NCI-H226 (cell line): ENCODE measurements around the gene LRP10.
"Not testable (repeated sequence)": the region's sequence is repeated elsewhere in the genome, so short reads cannot be mapped to it uniquely, and the experiment has no call there.

Experiments
- DNase-seq: peaks from one replicate; pipeline ENCODE4 v3.0.0-alpha.2; 2015

Gene LRP10, protein sequence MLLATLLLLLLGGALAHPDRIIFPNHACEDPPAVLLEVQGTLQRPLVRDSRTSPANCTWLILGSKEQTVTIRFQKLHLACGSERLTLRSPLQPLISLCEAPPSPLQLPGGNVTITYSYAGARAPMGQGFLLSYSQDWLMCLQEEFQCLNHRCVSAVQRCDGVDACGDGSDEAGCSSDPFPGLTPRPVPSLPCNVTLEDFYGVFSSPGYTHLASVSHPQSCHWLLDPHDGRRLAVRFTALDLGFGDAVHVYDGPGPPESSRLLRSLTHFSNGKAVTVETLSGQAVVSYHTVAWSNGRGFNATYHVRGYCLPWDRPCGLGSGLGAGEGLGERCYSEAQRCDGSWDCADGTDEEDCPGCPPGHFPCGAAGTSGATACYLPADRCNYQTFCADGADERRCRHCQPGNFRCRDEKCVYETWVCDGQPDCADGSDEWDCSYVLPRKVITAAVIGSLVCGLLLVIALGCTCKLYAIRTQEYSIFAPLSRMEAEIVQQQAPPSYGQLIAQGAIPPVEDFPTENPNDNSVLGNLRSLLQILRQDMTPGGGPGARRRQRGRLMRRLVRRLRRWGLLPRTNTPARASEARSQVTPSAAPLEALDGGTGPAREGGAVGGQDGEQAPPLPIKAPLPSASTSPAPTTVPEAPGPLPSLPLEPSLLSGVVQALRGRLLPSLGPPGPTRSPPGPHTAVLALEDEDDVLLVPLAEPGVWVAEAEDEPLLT

DNA sequence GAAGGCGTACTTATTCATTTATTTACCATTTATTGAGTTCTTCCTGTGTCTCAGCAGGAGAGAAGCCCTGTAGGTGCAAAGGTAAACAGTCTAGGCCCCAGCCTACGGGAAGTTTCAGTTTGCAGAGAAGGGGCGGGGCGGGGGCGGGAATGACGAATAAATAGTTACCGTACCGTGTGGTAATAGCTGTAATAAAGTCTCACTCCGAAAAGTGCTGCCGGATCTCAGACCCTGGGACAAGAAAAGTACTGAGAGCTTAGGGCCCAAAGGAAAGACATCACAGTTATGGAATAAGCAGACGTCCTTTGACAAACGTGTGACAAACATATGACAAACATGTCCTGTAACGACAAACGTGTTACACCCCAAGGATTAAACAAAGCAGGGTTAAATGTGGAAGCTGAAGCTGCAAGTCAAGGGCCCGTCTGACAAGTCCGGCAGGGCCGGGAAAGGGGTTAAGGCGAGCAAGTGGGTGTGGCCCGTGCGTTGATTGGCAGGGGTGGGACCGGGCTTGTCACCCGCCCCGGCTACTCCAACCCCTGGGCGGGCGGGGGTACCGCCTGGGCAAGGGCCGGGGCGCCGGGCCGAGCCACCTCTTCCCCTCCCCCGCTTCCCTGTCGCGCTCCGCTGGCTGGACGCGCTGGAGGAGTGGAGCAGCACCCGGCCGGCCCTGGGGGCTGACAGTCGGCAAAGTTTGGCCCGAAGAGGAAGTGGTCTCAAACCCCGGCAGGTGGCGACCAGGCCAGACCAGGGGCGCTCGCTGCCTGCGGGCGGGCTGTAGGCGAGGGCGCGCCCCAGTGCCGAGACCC lies at the start of gene LRP10:
Gene LRP10 (plus strand): TSS at position 517 of the 809 bp plus-strand sequence. CDS start 564 bp downstream, outside the sequence.
- DNase-seq: peak; percentile 85

DNA sequence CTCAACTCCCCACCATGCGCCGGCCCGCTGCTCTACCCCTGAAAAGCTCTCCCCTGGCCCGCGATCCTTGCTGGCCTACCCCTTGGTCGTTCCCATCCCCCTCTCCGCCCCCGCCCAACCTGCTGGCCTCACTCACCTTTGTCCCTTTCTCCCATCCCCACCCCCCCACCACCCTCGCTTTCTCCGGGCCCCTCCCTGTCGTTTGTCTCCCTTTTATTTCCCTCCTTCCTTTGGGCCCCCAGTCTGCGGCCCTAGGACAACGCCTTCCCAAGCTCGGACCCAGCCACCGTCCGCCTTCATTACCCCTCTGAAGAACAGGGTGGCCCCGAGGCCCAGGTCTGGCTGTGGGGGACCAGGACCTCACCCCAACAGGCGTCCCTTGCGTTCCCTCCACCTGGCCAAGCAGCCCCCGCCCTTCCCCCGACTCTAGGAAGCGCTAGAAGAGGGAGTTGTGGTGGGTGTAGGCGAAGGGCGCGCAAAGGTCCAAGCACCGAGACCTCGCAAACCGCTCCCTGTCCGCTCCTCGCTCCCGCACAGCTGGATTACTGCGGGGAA lies 49.4 kb upstream of the LRP10 start:
- DNase-seq: no peak

DNA sequence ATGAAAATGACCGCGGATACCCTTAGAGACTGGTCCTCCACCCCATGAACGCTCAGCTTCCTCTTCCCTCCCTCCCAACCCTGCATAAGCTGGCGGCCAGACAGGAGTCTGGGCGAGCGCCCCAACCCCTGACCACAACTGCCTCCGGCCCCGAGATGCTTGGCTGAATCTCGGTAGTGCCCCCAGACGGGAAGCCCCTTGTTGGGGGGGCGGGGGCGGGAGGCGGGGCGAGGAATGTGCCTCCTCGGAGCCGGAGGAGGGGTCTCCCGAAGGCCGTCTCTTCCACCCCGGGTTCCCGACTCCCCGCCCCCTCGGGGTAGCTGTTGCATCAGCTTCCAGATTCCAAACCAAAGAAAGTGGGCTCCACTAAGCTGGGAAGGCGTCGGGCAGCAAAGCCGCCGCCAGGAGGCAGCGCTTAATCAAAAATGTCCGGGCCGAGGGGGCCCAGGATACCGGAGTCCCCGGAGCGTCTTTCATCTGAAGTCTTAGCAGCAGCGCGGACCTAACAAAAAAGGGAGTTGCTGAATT lies 48.9 kb upstream of the LRP10 start:
- peak; percentile 82 for DNase-seq

DNA sequence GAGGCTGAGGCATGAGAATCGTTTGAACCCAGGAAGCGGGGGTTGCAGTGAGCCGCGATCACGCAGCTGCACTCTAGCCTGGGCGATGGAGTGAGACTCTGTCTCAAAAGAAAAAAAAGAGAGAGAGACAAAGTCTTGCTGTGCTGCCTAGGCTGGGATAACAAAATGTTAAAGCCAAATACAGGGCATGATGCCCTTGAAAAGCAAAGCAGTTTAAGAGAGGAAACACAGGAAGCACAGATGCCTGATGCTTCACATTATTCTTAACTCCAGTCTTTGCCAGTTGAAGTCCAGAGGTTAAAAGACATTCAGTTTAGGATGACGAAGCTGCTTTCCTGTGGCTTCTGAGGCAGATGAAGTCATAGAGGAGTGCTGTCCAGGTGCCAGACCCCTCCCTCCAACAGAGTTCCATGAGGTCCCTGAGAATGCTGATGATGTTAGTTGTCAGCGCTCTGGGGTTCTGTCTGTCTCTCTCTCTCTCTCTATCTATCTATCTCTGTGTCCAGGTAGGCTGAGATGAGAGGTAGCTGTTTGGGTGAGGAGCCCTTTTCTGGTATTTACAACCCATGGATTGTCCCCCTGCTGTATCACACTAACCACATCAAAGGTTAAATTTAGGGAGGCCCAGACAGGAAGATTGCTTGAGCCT lies 46.7 kb upstream of the LRP10 start:
- peak; percentile 89 for DNase-seq

DNA sequence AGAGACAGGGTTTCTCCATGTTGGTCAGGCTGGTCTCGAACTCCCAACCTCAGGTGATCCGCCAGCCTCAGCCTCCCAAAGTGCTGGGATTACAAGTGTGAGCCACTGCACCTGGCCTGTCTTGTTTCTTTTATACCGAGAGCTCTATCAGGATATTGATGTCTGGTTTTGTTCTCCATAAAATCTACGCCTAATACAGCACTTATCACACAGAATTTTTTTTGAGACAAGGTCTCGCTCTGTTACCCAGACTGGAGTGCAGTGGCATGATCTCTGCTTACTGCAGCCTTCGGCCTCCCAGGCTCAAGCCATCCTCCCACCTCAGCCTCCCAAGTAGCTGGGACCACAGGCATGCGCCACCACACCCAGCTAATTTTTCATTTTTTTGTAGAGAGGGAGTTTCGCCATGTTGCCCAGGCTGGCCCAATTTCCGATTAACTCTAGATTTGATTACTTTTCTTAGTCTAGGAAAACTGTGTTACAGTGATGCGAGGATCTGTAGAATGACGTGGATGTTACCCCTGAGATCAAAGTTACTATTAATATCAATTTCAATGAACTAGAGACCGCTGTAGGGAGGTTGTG lies 42.4 kb upstream of the LRP10 start:
- not testable (repeated sequence) for DNase-seq

DNA sequence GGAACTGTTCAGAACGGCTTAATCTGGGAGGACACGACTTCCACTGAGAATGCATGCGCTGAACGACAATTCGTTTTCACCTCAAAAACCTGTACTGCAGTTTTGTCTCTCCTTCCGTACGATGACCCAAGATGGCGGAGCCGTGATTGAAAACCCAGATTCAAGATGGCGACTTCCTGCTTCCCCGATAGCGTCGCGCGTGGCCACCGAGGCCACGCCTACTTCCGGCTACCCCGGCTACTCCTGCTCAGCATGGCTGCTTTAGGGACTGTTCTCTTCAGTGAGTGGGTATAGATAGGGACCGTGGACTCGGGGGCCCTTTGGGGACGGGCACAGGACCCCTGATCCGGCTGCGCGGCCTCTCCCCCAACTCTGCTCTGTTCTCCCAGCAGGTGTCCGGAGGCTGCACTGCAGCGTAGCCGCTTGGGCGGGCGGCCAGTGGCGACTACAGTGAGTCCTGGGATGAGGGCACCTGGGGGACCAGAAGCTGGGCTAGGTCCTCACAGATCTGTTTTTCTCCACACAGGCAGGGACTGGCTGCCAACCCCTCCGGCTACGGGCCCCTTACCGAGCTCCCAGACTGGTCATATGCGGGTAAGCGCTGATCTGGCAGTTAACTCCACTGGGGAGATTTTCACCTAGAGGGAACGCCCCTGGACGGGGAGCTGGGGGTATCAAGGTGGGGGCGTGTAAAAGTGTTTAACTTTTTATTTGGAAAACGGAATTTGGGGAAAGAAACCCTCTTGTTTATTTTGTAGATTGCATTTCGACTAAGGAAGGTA lies 41.7 kb upstream of the LRP10 start, which contains the start of gene MRPL52:
Gene MRPL52 (plus strand): TSS at position 227 of the 782 bp plus-strand sequence. CDS start 26 bp downstream, at position 253.
- DNase-seq: peak; percentile 91

DNA sequence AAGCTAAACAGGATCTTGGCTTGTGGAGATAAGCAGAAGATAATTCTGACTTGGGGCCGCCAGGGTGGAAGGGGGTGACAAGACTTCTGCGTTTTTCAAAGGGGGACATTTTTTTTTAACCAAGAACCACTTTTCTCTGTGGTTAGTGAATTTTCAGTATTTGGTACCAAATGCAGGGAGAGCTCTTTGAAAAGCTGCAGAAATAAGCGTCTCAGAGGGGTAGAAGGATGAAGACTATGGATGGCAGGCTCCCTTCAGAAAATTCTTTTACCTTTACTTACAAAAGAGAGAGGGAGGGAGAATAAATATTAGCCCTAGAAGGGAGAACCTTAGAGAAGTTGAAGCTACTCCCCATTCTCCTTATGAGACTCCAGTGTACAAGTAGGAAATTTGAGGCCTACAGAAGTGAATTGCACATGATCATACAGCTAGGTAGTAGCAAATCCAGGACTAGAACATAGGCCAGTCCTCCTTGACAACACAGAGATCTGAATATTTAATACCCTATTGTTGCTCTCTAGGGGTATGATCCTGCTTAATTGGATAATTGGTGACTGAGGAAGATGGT lies 41.0 kb upstream of the LRP10 start:
- DNase-seq: no peak

DNA sequence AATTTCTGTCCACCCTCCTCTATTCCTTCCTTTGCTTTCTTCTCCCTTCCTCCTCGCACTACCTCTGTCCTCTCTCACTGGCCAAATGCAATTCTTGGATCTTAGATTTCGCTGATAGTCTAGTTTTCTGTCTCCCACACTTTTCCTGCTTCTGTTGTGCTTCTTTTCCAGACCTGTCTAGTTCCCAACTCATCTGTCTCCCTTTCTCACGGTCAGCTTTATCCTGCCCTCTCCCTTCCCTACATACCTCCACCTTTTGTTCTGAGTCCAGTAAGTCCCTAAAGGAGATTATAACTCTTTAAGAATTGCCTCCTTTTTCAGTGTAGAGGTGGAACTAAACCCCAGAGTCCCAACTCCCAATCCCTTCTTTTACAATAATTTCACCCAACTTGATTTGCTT lies 36.0 kb upstream of the LRP10 start:
- no peak for DNase-seq

DNA sequence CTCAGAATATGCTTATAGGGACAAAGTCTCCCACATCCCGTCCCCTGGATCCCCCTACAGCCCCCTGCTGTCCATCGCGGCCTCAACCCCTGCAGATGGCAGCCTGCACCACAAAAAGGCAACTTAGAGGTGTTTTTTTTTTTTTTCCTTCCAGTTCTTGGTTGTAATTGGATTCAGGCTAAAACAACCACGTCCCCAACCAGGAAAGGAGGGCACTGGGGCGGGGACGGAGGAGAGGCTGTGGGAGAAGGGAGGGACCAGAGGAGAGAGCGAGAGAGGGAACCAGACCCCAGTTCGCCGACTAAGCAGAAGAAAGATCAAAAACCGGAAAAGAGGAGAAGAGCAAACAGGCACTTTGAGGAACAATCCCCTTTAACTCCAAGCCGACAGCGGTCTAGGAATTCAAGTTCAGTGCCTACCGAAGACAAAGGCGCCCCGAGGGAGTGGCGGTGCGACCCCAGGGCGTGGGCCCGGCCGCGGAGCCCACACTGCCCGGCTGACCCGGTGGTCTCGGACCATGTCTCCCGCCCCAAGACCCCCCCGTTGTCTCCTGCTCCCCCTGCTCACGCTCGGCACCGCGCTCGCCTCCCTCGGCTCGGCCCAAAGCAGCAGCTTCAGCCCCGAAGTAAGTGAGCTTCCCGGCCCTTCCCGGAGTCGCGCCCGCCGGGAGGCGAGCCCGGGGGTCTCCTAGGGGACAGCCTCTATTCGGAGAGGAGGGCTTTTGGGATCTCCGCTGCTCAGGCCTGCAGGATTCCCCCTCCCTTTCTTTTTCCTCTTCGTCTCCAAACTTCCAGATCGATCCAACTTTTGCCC lies 35.0 kb upstream of the LRP10 start, which contains the start of gene MMP14:
Gene MMP14 (plus strand): TSS at position 285 of the 813 bp plus-strand sequence. CDS start 233 bp downstream, at position 518.
- peak; percentile 24 for DNase-seq

DNA sequence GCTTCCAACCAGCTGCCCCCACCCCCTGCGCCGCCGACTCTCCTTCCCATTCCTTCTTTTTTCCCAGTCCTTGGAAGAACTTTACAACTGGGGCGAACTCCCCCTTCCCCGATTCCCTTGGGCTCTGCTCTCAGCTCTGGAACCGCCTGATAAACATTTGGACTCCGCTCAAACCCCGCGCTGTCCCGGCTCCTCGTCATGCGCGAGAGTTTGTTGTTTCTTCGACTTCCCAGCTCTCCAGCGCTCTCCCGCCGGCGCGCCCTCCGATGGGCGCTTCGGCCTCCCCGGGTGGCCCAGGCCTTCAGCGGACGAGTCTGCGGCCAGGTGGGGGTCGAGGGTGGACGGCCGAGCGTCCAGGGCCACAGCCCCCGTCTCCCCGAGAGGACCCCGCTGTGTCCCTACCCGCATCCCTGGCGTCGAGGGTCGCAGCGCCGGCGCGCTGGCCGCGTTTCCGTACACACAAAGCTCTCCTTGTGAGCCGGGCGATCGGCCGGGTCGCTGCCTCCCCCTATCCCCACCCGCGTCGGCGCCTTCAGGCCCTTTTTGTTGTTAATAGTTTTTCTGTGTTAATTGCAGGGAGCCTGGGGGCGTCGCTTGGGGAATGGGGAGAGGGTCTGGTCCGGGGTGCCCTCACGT lies 34.3 kb upstream of the LRP10 start:
- peak; percentile 28 for DNase-seq

DNA sequence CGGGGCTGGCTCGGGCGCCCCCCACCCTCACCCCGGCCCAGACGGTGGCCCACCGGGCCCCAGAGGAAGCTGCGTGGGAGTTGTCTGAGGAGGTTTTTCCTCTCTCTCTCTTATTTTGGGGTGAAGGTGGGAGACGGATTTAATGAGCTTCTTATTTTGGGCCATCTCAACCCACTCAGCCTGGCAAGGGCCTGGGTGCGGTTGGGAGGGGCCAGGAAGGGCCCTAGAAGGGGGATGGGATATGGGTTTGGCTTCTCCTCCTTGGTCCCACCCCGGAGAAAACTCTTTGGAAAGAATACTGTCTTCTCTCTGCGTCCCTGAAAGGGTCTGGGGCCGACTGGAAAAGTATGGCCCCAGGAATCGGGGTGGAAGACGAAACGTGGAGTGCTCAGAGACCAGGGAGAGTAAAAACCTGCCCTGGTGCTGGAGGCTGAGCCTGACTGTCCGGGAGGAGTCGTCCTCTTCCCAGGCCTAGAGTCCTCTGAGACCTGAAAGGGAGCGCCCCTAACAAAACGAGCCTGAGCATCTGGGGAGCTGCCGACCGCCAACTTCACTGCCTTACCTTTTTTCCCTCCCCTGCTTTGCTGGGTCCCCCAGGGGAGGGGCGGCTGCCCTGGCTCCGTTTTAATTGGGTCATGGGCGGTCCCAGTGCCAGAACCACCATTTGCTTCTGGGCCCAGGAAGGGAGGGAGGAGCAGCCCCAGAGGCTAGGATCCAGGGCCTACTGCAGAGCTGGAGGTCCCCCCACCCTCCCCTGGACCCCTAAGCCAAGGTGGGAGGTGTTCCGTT lies 33.6 kb upstream of the LRP10 start:
- DNase-seq: peak; percentile 35

DNA sequence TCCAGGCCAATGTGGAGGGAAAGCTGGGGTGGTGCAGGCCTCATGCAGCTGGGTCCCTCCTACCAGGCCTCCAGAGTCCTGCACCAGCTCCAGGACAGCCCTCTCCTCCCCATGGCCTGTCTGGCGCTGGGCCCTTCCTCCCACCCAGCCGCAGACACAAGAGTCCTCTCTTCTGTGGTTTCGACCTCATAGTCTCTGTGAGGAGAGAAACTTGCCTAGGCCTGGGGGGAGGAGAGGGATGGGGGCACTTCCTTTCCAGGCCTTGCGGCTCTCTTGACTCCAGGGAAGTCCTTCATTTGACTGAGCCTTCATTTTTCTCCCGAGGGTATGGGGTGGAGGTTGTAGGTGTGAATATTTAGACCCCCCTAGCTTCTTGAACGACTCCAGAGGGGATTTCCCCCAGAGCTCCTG lies 32.9 kb upstream of the LRP10 start:
- DNase-seq: peak; percentile 30

DNA sequence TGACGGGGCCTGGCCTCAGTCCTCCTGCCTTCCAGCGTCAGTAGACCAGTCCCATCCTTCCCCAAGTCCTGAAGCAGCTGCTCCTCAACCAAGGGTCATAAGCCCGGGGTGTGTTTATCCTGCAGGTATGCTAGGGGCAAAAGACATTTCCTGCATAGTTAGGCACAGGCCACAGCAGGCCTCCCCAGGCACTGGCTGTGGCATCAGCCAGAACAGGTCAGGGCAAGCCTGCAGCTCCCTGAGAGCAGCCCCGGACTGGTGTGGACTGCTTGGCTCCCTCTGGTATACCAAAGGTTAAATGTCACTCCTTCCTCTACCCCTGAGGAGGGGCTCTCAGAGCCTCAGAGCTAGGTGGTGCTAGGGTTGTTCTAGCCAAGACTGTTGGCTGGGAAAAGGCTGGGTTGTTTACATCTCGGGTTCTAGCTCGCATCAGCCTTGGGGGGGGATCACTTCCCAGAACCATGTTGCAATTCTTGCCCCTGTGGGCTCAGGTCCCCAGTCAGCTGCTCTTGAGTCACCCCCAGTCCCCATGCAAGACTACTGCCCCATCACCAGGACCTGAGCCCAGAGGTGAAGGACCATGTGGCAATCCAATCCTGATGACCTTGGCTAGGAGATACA lies 32.3 kb upstream of the LRP10 start:
- no peak for DNase-seq

DNA sequence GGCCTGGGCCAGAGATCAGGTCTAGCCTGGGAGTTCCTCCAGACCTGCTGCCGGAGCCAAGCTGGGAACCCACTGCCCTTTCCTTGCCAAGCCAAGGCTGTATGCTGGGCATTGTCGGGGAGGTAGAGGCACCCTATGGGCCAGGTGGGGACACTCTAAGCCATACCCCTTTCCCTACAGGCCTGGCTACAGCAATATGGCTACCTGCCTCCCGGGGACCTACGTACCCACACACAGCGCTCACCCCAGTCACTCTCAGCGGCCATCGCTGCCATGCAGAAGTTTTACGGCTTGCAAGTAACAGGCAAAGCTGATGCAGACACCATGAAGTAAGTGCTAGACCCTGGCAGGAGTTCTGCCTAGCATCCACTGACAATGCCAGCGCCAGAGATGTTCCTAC lies 30.2 kb upstream of the LRP10 start:
- no peak for DNase-seq

DNA sequence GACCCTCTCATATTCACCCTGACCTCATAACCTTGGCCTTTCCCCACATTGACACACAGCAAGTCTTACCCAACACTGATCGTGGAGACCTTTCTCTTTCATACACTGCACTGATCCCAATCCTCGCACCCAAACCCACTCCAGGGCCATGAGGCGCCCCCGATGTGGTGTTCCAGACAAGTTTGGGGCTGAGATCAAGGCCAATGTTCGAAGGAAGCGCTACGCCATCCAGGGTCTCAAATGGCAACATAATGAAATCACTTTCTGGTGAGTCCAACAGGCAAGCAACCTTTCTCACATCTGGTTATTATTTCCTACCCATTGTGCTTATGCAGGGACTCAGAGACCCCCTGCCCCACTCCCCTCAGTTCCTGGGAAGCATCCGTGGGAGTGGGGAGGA lies 29.8 kb upstream of the LRP10 start:
- no peak for DNase-seq

DNA sequence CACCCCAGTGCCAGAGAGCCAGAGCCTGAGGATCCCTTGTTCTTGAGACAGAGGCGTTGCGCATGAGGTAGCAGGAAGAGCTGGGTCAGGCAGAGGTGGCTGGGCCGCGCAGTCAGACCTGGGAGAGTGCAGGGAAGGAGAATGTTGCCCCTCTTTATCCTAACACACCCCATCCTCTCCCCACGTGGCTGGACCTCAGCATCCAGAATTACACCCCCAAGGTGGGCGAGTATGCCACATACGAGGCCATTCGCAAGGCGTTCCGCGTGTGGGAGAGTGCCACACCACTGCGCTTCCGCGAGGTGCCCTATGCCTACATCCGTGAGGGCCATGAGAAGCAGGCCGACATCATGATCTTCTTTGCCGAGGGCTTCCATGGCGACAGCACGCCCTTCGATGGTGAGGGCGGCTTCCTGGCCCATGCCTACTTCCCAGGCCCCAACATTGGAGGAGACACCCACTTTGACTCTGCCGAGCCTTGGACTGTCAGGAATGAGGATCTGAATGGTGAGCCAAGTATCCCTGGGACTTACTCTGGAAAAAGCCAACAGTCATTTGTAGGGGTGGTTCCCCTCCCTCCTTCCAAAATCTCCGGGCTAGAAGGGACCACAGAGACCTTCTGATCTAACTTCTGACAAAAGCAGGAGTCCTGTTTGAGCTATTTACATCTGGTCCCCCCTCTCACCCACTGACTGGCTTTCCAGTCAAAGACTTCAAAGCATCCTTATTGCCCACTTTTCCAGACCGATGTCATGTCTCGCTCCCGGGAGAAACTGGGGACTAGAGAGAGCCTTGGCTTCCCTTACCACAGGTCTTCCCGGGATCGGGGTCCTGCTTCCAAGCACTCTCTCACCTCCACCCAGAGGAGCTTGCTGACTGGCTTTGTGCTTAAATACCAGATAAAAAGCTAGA lies 29.1 kb upstream of the LRP10 start:
- DNase-seq: no peak
